ENCODE data around the gene ATRNL1.

- TF ChIP-seq CTCF (IDR thresholded peaks at IDR 0.05 in 8 of 11, conservative IDR thresholded peaks at IDR 0.05 in 3 of 11) (no peak), POLR2A (IDR thresholded peaks at IDR 0.05) (no peak)
Observed at GRCh38 chr10:115744089-115744488, 650.9 kb downstream of the ATRNL1 start.
